Measurements from ENCODE around the gene KIF16B.
"Not testable (repeated sequence)": the region's sequence is repeated elsewhere in the genome, so short reads cannot be mapped to it uniquely, and the experiment has no call there.

Gene KIF16B

DNA sequence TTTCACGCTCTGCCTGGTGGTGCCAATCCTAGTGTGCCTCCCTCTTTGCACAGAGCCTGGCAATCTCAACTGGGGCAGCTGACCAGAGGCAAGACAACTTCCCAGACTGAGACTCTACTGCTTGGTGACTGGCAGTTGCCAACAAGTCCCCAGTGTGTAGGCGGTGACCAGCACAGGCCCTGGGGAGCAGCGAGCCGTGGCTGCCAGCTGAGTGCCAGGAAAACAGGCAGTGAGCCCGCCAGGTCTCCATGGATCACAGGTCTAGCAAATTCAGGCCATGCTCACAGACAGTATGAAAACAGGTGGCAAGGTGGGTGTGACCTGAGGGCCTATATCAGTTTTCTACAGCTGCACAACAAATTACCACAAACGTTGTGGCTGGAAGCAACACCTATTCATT lies 289.9 kb downstream of the KIF16B start:
- no peak for DNase-seq

DNA sequence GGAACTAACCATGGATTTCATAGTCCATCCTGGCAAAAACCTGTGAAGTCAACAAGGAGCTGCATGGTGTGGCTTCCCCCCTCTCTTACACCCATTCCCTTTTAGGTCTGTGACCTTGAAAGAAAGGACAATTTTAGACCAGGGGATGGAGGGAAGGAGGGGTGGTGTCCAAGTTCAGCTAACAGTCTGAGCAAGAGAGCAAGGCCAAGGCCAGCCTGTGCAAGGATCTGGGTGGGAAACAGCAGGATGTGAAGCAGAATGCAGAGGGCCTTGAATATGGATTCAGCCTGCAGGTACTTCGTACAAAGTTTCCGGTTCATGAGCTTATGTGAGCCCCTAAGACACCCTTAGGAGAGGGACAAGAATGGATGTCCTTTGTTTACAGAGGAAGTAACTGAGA lies 293.0 kb downstream of the KIF16B start:
- DNase-seq = no peak

DNA sequence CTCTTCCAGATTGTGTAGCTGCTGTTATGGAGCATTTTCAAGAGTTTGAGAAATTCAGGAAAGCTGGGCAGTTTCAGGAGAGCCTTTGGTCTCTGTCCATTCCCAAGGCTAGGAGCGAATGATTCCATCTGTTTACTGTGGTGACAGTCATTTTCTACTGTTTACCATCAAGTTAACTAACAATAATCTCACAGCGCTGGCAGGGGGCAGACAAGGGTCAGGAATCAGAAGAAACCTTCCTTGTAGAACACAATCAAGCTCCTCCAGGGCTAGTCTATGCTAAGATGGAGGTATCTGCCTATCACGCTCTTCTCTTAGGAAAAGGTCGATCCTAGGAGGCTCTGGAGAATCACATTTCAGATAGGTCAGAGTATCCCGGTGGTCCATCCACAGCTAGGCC lies 293.9 kb downstream of the KIF16B start:
- no peak for DNase-seq

DNA sequence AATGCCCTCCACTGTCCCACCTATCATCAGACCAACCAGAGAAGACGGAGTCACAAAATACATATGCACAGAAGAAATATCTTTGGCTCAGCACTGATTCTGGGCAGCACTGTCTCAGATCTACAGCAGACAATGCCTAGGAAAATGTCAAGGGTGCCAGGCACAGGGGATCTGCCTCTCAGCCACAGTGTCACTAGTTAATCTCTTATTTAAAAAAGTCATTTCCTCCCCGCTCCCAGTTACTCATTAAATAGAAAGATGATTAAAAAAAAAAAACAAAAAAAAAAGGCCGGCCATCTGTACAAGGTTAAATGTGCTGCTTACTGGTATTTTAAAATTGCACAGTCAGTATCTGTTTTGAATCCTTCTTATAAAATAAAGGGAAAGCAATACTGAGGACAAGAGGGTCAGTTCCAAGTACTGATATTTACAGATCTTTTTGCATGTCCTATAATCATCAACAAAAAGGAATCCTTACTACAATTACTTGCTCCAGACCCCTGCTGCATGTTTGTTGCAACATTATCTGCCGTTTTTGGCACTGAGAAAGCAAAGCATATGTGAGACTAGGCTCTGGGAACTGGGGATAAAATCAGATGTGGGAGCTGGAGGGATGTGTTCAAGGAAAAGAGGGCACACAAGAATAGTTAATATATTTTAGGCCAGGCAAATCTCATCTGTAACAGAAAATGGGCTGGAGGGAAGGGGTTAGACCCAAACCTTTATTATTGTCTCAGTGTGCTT lies 299.3 kb downstream of the KIF16B start:
- no peak for DNase-seq

DNA sequence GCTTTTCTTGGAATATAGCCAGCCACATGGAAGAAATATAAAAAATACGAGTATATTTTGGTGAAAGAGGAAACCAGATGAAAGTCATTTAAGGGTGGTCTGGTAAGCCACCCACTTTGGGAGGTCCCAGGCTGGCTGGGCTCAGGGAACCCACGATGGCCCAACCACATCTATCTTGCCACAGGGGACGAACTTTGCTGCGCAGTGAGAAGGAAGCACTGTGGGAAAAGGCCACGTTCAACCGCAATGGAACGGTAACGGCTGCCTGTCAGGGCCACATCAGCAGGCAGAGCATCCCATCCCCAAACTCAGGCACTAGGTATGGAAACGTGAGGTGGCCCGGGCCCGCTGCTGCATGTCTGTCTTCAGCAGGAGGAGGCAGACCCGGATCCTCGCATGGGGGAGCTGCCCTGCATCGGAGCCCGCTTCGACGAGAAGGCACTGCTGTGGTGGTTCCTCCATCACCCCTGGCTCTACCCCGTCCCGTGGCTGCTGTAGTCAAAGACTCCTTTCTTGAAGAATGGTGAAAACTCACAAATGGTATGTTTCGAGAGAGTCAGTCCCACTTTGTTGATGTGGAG lies 300.4 kb downstream of the KIF16B start:
- no peak for DNase-seq

DNA sequence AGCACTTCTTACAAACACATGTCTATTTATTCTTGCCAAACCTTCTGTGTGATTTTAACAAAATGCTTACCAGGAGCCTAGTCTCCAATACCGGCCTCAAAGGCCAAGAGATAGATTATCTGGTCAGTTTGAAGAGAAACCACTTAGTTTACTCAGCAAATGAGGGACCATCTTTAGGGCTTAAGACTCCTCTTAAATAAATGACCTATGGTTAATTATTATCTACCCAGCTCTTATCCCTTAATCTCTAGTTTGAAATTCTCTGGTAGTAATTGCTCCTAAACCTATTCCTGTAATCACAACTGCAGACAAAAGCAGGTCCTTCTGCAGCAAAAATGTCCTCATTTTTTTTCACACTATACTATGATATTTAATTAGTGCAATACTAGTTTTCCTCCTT lies 301.8 kb downstream of the KIF16B start:
- no peak for DNase-seq

DNA sequence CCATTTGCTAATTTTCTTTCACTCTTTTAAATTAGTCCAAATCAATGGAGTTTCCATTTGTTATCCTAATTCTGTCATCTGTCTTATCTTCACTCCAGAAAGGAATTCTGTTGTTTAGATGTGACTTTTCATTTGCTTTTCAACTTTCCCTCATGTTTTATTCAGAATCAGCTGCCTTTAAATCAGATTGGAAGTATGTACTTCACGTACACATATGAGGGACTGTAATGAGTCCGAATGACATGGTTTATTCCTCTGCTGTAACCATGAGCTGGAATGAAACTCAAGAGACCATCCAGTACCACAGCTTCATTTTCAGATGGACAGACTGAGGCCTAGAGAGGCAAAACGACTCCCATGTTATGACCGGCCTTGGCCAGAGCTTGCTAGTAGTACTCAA lies 302.3 kb downstream of the KIF16B start:
- DNase-seq = no peak

DNA sequence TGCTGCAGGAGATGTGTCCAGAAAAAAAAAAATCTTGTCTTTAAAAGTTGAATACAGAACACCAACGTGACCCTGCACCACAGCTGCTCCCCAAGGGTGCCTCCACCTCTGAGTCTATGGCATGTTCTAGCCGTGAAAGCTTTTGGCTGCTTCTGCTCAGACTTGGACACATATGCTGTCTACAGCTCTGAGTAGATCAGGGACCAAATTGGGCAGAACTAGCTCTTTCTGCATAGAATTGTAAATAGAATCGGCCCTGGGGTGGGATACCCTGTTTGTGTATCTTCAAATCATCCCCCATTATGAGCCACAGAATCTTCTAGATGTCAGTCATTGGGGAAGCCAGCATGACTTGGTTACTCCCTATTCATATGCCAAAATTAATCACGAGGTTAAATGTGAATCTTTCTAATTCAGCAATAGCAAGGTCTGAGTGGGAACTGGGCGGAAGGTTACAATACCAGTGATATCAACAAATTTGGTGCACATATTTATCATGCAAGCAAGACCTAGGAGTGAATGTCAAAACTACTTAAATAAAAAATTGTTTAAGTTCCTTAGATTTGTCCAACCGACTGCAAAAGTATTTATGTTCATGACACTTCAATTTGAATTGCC lies 302.8 kb downstream of the KIF16B start:
- DNase-seq = no peak

DNA sequence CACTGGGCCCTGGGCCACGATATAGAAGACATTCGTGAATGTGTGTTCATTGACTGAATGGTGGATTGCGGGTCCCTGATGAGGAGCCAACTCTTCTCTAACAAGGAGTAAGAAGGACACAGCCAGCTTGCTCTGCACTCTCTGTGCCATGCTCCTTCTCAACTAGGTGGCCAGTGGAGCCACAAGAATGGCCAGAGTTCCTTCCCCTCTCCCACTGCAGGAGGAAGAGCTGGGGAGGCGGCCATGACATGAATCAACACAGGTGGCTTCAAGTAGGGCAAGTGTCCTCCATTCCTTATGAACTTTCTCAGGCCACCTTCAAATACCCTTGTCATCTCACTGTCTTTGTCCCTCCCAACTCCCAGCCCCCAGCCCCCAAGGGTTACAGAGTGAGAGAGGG lies 305.7 kb downstream of the KIF16B start:
- no peak for DNase-seq

DNA sequence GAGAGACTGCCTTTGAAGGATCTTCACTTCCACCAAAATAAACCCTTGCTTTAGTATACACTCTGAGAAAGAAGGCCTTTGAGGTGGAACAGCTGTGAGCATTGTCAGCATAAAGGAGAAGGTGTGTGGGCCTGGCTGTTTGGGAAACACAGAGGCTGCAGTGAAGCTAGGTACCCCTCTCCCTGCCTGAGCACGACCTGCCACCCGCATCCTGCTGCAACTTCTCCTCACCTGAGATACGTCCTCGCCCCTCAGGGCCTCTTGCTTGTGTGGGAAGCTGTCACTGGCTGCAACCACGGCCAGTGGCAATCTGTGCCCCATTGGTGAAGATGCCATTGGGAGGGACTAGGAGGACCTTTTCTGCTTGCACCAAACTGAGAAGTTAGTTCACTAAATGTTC lies 307.9 kb downstream of the KIF16B start:
- no peak for DNase-seq

DNA sequence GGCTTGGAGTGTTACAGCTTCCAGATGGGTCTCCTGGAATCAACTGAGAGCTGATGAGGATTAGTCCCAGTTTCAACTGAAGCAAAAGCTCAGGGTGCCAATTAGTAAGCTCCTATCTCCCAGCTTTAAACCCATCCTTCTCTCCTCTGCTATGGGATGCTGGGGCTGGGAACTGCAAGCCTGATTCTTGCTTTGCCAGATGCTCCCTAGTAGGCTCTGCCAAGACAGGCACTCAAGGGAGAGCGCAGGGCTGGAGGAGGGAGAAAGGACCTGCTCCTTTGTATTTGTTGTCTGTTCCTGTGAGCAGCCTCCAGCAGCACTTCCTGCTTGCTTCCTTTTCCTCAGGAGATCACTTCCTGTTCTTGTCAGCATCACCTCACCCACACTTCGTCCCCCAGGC lies 309.7 kb downstream of the KIF16B start:
- no peak for DNase-seq

DNA sequence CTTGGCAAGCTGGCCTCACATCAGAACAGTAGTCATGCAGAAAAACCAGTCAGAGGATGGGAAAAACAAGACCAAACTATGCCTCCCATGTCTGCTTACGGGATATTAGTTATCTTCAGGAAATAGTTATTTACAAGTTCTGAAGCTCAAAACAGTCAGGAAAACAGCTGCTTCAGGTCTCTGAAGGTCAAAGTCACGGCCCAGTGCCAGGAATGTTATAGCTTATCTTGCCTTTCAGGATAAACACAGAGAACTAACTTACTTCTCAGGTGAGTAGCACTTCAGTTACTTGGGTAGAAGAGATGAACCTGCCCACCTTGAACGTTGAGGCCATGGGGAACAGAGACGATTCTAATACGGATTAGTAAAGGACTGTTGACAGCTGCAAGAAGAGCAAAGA lies 310.7 kb downstream of the KIF16B start:
- DNase-seq = no peak

DNA sequence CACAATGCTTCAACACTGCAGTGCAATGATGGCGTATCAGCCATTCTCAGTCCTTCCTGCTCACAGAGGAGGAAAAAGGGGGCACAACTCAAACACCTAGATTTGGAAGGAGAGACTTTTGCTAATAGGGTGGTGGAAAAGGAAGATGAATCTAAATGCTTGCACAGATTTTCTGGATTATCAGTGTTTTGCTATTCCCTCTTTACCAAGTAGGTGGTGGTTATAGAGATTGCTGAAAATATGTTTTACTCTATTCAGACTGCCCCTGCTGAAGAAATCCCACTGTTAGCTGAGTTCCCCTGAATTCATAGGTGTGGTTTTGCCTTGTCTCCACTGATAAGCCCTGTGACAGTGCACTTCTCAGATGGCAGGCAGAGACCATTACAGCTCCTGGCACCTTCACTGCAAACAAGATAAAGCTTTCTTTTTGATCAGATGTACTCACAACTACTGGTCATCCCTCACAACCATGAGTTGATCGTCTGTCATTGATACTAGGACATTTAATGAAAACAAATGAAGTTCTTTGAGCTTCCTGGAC lies 311.4 kb downstream of the KIF16B start:
- DNase-seq = no peak

DNA sequence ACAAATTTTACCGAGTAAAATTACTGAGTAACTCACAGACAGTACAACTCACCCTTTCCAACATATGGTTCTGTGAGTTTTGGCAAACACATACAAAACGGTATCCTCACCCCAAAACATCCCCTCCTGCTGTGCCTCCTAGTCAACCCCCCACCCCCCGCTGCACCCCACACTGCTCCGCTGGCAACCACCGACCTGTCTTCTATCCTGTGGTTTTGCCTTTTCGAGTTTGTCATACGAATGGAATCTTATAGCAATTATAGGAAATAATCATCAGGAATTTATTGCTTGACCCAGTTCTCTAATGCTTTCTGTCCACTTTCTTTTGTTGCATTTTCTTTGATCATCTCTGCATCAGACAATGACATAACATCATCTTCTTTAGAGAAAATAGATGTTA lies 312.3 kb downstream of the KIF16B start:
- no peak for DNase-seq

DNA sequence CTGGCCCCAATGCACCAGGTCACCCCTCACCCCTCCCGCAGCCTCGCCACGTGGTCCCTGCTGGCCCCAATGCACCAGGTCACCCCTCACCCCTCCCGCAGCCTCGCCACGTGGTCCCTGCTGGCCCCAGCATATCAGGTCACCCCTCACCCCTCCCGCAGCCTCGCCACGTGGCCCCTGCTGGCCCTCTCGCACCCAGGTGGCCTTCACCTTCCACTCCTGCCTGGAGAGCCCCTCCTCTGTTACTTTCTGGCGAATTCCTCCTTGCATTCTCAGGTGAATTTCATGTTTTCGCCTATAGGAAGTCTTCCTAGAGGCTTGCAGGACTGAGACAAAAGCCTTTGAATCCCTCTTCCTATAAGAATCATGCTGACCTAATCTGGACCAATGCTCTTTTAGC lies 313.1 kb downstream of the KIF16B start:
- DNase-seq = not testable (repeated sequence)

DNA sequence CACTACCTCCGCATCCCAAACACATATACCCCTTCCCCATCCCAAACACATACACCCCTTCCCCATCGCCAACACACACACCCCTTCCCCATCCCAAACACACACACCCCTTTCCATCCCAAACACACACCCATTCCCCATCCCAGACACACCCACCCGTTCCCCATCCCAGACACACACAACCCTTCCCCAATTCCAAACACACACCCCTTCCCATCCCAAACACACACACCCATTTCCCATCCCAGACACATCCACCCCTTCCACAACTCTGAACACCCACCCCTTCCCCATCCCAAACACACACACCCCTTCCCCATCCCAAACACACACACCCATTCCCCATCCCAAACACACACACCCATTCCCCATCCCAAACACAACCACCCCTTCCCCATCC lies 314.5 kb downstream of the KIF16B start:
- no peak for DNase-seq

DNA sequence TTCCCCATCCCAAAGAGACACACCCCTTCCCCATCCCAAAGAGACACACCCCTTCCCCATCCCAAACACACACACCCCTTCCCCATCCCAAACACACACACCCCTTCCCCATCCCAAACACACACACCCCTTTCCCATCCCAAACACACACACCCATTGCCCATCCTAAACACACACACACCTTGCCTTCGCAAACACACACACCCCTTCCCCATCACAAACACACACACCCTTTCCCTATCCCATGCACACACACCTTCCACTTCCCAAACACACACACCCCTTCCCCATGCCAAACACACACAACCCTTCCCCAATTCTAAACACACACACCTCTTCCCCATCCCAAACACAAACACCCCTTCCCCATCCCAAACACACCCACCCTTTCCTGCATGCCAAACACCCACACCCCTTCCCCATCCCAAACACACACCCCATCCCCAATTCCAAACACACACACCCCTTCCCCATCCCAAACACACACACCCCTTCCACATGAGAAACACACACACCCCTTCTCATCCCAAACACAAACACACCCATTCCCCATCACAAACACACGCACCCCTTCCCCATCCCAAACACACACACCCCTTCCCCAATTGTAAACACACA lies 315.3 kb downstream of the KIF16B start:
- no peak for DNase-seq

DNA sequence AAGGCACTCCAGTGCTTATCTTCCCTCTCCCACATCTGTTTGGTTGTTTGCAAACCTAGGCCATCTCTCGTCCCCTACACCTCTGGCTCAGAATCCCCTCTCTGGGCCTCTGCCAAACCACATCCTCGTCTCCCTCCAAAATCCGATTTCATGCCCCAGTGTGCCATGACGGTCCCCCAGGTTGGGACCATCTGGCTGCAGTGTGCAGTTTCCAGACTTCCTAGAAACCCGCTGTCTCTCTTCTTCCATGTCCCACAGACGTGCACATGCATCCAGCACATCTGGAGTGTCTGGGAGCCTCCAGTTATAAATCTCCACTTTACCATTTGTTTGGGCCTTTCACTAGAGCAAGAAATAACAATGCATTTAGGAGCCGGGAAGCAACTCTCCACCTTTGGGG lies 316.2 kb downstream of the KIF16B start:
- DNase-seq = no peak

DNA sequence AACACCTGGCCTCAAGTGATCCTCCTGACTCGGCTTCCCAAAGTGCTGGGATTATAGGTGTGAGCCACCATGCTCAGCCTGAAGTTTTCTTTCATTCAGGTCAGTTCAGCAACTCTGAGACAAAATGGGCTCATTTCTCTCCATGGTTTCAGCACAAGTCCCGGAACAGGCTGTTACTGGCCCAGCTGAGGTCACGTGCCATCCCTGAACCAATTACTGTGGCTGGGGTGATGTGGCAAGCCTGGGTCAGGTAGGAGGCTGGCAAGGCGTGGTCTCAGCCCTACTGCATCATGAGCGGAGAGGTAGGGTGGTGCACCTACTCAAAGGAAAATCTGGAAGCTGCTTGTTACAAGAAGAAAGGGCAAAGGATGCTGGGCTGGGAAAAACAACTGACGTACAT lies 326.4 kb downstream of the KIF16B start:
- DNase-seq = no peak

DNA sequence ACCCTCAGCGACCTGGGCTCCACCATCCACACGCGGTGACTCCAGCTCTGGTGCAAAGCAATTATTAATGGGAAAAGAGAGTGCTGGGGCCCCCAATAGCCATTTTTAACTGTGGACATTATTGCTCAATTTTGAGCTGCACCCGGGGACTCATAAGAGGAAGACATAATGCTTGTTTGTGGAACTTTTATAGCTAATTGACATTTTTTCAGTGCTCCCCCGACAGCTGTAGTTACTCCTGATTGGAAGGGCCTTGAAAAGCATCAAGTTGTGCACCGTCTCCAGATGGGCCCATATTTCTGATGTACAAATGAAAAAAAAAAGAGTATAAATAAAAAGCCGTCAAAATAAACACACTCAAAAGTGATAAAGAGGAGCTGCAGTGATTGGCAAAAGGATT lies 327.0 kb downstream of the KIF16B start:
- DNase-seq = no peak

DNA sequence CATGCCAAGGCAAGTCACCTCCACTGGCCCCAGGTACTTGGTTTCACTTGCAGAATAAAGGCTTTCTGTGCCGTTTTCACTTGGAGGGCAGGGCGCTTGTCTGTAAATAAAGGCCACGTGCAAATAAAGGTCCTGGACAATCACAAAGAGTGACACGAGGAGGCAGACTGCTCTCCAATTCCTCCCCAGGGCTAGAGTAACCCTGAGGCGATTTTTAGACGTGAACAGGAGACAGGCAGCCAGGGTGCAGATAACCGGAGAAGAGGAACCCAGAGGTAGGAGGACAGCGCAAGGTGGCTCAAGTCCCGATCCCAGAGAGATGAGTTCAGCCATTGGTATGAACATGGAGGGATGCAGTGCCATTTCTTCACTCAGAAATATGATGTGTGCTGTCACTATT lies 327.4 kb downstream of the KIF16B start:
- DNase-seq = no peak

DNA sequence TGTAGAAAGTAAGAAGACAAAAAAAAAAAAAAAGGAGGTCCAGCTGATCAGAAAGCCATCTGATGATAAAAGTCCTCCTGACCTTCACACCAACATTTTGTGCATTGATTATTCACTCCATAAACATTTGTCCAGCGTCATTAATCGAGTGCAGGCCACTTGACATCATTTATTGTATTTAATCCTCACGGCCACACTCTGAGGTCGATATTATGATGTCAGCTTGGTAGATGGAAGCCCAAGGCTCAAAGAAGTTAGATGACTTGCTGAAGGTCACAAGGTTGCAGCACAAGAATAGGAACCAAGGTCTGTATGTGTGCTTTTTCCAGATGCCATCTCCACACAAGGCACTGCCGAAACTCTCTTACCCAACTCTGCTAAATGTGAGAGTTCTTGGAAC lies 328.4 kb downstream of the KIF16B start:
- no peak for DNase-seq

DNA sequence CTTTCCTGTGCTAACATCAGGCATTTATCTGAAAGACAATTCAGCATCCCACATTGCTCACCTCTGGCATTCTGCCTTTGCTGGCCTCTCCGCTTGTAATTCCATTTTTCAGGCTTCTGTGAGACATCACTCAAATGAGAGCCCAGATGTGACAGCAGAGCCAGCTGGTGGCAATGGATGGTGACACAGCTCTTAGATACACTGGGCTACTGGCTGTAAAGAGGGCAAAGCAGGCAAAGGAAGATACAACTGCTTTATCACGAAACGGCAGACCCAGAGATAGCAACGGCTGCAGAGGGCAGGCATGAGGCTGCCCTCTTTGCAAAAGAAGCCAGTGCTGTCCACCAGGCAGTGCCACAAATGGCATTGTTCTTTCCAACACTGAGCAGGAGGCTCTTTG lies 329.8 kb downstream of the KIF16B start:
- no peak for DNase-seq

DNA sequence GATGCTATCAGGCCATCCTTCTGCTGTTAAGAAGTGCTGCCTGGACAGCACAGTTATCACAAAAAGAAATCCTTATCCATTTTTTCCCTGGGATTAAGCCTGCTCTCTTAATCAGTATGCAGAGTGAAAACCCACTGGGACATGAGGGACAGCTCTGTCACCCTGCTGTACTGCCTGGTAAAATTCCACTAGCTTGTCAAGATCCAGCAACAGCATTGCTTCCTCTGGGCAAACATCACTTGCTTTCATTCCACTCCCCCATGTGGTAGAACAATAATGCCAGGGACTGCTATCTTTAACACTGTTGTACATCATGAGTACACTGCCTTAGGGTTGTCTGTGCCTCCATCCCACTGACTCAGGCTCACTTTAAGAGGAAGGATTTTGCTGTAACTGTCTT lies 331.3 kb downstream of the KIF16B start:
- no peak for DNase-seq

Measured in stimulated activated CD4-positive, alpha-beta T cell treated with anti-CD3 and anti-CD28 coated beads, Interleukin-4, amount 100 ng/mL, for 24 hours (primary cell).